ENCODE data around the gene CFAP52. TPM values are rescaled to one million over a fixed set of nuclear protein-coding genes. Genes with fewer than 3 reads are reported as not detected.
A peak's percentile ranks its signal among the peaks of the same experiment; 100 is the strongest.

The CFAP52 gene
- total RNA-seq, 1 experiment from 2014 or later: not detected

GRCh38 chr17:9672691-9673090, 96.2 kb downstream of the CFAP52 start:
- intact Hi-C loops (cut with micrococcal nuclease; ENCODE audit: unreplicated experiment): no loop called here
- Histone ChIP-seq H3K4me2 (no peak overlapping the region), H4K20me1 (ENCODE audit: insufficient read depth) (no peaks in the 10 kb centered on the region), H3K9me2 (ENCODE audit: insufficient read depth) (no peaks in the 10 kb centered on the region), H2AFZ (no peak overlapping the region), H3F3A (ENCODE audit: insufficient read depth, low read depth) (peaks cover 45% of the 10 kb centered on the region), H3K36me3 (ENCODE audit: low read depth) (no peaks in the 10 kb centered on the region), H3K4me1 (replicated peaks; ENCODE audit: insufficient read depth) (peaks cover 51% of the 10 kb centered on the region), H3K4me3 (no peak overlapping the region), H3K79me2 (ENCODE audit: low read depth) (no peaks in the 10 kb centered on the region), H3K27ac (no peak overlapping the region), H3K27me3 (ENCODE audit: insufficient read depth, low read depth) (no peaks in the 10 kb centered on the region), H3K9me3 (ENCODE audit: insufficient read depth, low read depth) (no peaks in the 10 kb centered on the region)
- TF ChIP-seq CTCF (conservative IDR thresholded peaks at IDR 0.05): no peak
- TF ChIP-seq EZH2 (IDR thresholded peaks at IDR 0.05; ENCODE audit: low read depth): no peak
- CTCF ChIA-PET: no interaction called here
- no TSS peak for BruUV-seq (replicated peaks)
- DNase-seq: no peak
- POLR2A ChIA-PET (ENCODE audit: unreplicated experiment): no interaction called here

DNA sequence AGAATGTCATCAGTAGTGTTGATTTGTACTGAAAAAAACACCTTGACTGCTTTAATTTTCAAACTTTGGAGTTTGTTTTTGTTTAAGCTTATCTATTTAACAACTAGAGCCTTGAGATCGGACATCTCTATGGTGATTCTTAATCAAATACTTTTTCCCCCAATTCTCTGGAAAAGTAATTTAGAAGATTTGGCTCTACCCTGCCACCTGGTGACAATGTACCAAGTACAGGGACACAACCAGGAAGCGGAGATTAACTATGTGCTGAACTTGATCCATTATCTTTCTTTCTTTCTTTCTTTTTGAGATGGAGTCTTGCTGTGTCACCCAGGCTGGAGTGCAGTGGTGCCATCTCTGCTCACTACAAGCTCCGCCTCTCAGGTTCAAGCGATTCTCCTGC, 99.6 kb downstream of the CFAP52 start:
- Histone ChIP-seq H3K4me3 (no peak overlapping the region), H4K20me1 (ENCODE audit: insufficient read depth) (no peaks in the 10 kb centered on the region), H3K9me2 (ENCODE audit: insufficient read depth) (no peaks in the 10 kb centered on the region), H3K9me3 (ENCODE audit: insufficient read depth, low read depth) (peaks cover 5% of the 10 kb centered on the region; the same call in 1 of the 2 replicates), H3K4me1 (replicated peaks; ENCODE audit: insufficient read depth) (peaks cover 25% of the 10 kb centered on the region), H3F3A (ENCODE audit: insufficient read depth, low read depth) (peaks cover 21% of the 10 kb centered on the region), H3K27ac (peak overlapping the region; percentile 83), H3K27me3 (ENCODE audit: insufficient read depth, low read depth) (no peaks in the 10 kb centered on the region), H3K36me3 (ENCODE audit: low read depth) (peaks cover 13% of the 10 kb centered on the region; the same call in 1 of the 2 replicates), H3K79me2 (ENCODE audit: low read depth) (no peaks in the 10 kb centered on the region), H3K4me2 (0 out of 2 replicates have a peak overlapping the region, but pooled peaks have one; percentile 29), H2AFZ (no peak overlapping the region)
- intact Hi-C loops (cut with micrococcal nuclease; ENCODE audit: unreplicated experiment): no loop called here
- no peak for DNase-seq
- CTCF ChIA-PET: no interaction called here
- TF ChIP-seq EZH2 (IDR thresholded peaks at IDR 0.05; ENCODE audit: low read depth) (no peak), CTCF (conservative IDR thresholded peaks at IDR 0.05) (peak; percentile 45; the same call in 1 of the 2 replicates)
- POLR2A ChIA-PET (ENCODE audit: unreplicated experiment): interaction anchor here (0.6 to 1.2 kb wide), 2 partner anchors 31 to 98 kb away, joined by 4 to 7 read pairs; partner anchors contain the start of gene USP43
- BruUV-seq (replicated peaks): TSS peak; percentile 86

- no peak overlapping the region for H2AFZ ChIP-seq
These were observed 100.4 kb downstream of the CFAP52 start for GRCh38 chr17:9676820-9677310.

More at GRCh38 chr17:9676820-9677310, 100.4 kb downstream of the CFAP52 start:
- H3K9me2 ChIP-seq (ENCODE audit: insufficient read depth): no peaks in the 10 kb centered on the region
- POLR2A ChIA-PET (ENCODE audit: unreplicated experiment): interaction anchor here (0.6 to 1.2 kb wide), 6 partner anchors 8 to 1843 kb away, joined by 3 to 8 read pairs (median 4); partner anchors contain the start of genes KDM6B and USP43
- H3K4me3 ChIP-seq: no peak overlapping the region
- TF ChIP-seq EZH2 (IDR thresholded peaks at IDR 0.05; ENCODE audit: low read depth): no peak
- TF ChIP-seq CTCF (conservative IDR thresholded peaks at IDR 0.05): no peak
- peak overlapping the region; percentile 83 for H3K27ac ChIP-seq
- H3K79me2 ChIP-seq (ENCODE audit: low read depth): no peaks in the 10 kb centered on the region
- H3K4me2 ChIP-seq: peak overlapping the region; percentile 51
- BruUV-seq (replicated peaks): no TSS peak
- peaks cover 21% of the 10 kb centered on the region for H3F3A ChIP-seq (ENCODE audit: insufficient read depth, low read depth)
- H3K9me3 ChIP-seq (ENCODE audit: insufficient read depth, low read depth): peaks cover 5% of the 10 kb centered on the region; the same call in 1 of the 2 replicates
- peaks cover 25% of the 10 kb centered on the region for H3K4me1 ChIP-seq (replicated peaks; ENCODE audit: insufficient read depth)
- CTCF ChIA-PET: interaction anchor here (0.6 to 1.2 kb wide), 4 partner anchors 8 to 100 kb away, joined by 3 to 11 read pairs (median 3); no protein-coding TSS in a partner anchor
- no peaks in the 10 kb centered on the region for H4K20me1 ChIP-seq (ENCODE audit: insufficient read depth)
- intact Hi-C loops (cut with micrococcal nuclease; ENCODE audit: unreplicated experiment): loop anchor here (1.0 kb wide), 3 partner anchors 29 to 125 kb away; no protein-coding TSS in a partner anchor
- peaks cover 13% of the 10 kb centered on the region; the same call in 1 of the 2 replicates for H3K36me3 ChIP-seq (ENCODE audit: low read depth)
- H3K27me3 ChIP-seq (ENCODE audit: insufficient read depth, low read depth): no peaks in the 10 kb centered on the region
- peak; percentile 83 to 91 for DNase-seq
